ENCODE measurements around the gene PIK3R4. TPM values are rescaled to one million over a fixed set of nuclear protein-coding genes. Genes with fewer than 3 reads are reported as not detected.

Gene PIK3R4
- total RNA-seq, 4 donors from 2014 or later: 14.0 to 25.0 (median 17.7) TPM

DNA sequence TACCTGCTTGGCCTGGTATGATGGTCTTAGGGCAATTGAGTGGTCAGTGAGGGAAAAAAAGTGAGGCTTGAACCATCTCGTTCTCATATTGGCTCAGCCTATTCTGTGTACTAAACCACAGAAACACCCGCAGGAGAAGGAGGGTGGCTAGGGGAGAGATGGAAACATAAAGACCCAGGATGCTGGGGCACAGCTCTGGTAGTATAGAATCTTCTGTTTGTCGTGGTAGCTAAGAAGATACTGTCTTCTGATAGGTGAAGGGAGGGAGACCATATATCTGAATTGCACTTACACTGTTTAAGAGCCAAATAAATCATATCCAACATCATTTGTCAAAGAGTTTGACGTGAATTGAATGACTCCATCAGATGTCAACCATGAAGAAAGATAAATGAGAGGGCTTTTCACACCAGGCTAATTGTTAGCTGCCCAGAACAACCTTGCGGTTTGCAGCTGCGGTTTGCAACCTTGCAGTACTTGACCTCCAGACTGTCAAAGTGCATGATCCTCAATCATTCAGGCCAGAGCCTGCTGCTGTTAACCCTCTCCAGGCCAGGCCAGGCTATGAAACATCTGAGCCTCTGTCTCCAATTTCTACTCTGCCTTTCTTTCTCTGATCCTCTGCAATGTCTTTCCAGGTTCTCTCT is 40.9 kb upstream of the PIK3R4 start:
- DNase-seq: no peak
- H3K27ac ChIP-seq: no peak overlapping the region
- no peak for ATAC-seq
- no peaks in the 10 kb centered on the region for H3K36me3 ChIP-seq
- TF ChIP-seq, protein P1, sequence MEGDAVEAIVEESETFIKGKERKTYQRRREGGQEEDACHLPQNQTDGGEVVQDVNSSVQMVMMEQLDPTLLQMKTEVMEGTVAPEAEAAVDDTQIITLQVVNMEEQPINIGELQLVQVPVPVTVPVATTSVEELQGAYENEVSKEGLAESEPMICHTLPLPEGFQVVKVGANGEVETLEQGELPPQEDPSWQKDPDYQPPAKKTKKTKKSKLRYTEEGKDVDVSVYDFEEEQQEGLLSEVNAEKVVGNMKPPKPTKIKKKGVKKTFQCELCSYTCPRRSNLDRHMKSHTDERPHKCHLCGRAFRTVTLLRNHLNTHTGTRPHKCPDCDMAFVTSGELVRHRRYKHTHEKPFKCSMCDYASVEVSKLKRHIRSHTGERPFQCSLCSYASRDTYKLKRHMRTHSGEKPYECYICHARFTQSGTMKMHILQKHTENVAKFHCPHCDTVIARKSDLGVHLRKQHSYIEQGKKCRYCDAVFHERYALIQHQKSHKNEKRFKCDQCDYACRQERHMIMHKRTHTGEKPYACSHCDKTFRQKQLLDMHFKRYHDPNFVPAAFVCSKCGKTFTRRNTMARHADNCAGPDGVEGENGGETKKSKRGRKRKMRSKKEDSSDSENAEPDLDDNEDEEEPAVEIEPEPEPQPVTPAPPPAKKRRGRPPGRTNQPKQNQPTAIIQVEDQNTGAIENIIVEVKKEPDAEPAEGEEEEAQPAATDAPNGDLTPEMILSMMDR (IDR thresholded peaks at IDR 0.05 in 4 of 5, conservative IDR thresholded peaks at IDR 0.05 in 1 of 5): no peak
- TF ChIP-seq POLR2A (IDR thresholded peaks at IDR 0.05): no peak
- no peaks in the 10 kb centered on the region for H3K27me3 ChIP-seq
- intact Hi-C loops (cut with DNase I; ENCODE audit: low total_unique reads): no loop called here
- no peak overlapping the region for H3K4me3 ChIP-seq
- no peaks in the 10 kb centered on the region for H3K9me3 ChIP-seq
- in situ Hi-C loops (cut with MboI; ENCODE audit: low sequenced_read_pairs in 4 of 4): no loop called here
- no peaks in the 10 kb centered on the region for H3K4me1 ChIP-seq

DNA sequence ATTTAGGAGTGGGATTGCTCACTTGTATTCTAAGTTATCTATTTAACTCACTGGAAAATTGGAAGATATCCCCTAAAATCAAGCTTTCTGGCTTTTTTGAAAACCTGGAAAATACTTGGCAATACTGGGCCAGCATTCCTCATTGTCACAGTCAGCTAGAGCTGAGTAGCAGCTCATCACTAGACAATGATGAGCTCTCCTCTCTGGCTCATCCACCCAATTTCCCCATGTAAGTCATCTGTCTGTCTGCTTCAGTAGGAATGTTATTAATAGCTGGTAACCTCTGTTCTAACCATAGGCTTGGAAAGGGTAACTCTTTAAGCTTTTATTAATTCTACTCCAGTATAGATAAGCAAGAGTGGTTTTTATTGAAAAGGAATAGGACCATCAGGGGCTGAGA is 39.7 kb upstream of the PIK3R4 start:
- DNase-seq (no peak), ATAC-seq (no peak)
- Histone ChIP-seq H3K4me1 (no peaks in the 10 kb centered on the region), H3K27me3 (no peaks in the 10 kb centered on the region), H3K36me3 (no peaks in the 10 kb centered on the region), H3K4me3 (no peak overlapping the region), H3K27ac (no peak overlapping the region), H3K9me3 (no peaks in the 10 kb centered on the region)
- TF ChIP-seq POLR2A (IDR thresholded peaks at IDR 0.05): no peak
- TF ChIP-seq, protein P1 (IDR thresholded peaks at IDR 0.05 in 4 of 5, conservative IDR thresholded peaks at IDR 0.05 in 1 of 5): no peak
- intact Hi-C loops (cut with DNase I; ENCODE audit: low total_unique reads): no loop called here
- in situ Hi-C loops (cut with MboI; ENCODE audit: low sequenced_read_pairs in 4 of 4): no loop called here

- Histone ChIP-seq H3K4me1 (no peaks in the 10 kb centered on the region), H3K27ac (no peak overlapping the region), H3K9me3 (no peaks in the 10 kb centered on the region), H3K4me3 (no peak overlapping the region), H3K27me3 (no peaks in the 10 kb centered on the region), H3K36me3 (no peaks in the 10 kb centered on the region)
- TF ChIP-seq, protein P1 (IDR thresholded peaks at IDR 0.05 in 4 of 5, conservative IDR thresholded peaks at IDR 0.05 in 1 of 5): no peak
- TF ChIP-seq POLR2A (IDR thresholded peaks at IDR 0.05): no peak
- DNase-seq (no peak), ATAC-seq (no peak)
- in situ Hi-C loops (cut with MboI; ENCODE audit: low sequenced_read_pairs in 4 of 4) (no loop called here), intact Hi-C loops (cut with DNase I; ENCODE audit: low total_unique reads) (no loop called here)
Observed at GRCh38 chr3:130783629-130784028, 37.0 kb upstream of the PIK3R4 start.

- in situ Hi-C loops (cut with MboI; ENCODE audit: low sequenced_read_pairs in 4 of 4) (no loop called here), intact Hi-C loops (cut with DNase I; ENCODE audit: low total_unique reads) (no loop called here)
- H3K36me3 ChIP-seq: no peaks in the 10 kb centered on the region
- no peaks in the 10 kb centered on the region for H3K4me1 ChIP-seq
- TF ChIP-seq, protein P1 (IDR thresholded peaks at IDR 0.05 in 4 of 5, conservative IDR thresholded peaks at IDR 0.05 in 1 of 5): no peak
- TF ChIP-seq POLR2A (IDR thresholded peaks at IDR 0.05): no peak
- no peaks in the 10 kb centered on the region for H3K9me3 ChIP-seq
- H3K27me3 ChIP-seq: no peaks in the 10 kb centered on the region
- H3K4me3 ChIP-seq: no peak overlapping the region
- DNase-seq (no peak), ATAC-seq (no peak)
- no peak overlapping the region for H3K27ac ChIP-seq
Observed at GRCh38 chr3:130779486-130779885, 32.9 kb upstream of the PIK3R4 start.

DNA sequence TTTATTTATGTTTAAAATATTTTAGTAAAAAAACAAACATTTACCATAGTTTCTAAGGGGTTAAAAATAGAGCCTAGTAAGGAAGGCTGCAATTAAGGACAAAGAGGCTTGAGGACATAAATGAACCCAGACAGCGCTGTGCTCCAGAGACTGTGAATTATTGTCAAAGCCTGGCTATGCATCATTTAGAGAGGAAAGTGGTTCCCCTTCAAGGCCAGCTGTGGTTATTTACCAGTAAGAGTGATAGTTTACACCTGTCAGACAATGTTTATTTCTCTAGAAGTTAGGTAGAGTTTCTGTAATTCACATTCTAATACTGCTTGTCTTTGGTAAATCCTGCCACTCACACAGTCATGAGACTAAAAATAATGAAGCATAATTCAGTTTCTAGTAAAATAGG is 32.4 kb upstream of the PIK3R4 start:
- H3K4me1 ChIP-seq: no peaks in the 10 kb centered on the region
- no peak for DNase-seq
- no peak overlapping the region for H3K4me3 ChIP-seq
- in situ Hi-C loops (cut with MboI; ENCODE audit: low sequenced_read_pairs in 4 of 4) (no loop called here), intact Hi-C loops (cut with DNase I; ENCODE audit: low total_unique reads) (no loop called here)
- H3K9me3 ChIP-seq: no peaks in the 10 kb centered on the region
- no peak for TF ChIP-seq POLR2A (IDR thresholded peaks at IDR 0.05)
- TF ChIP-seq, protein P1 (IDR thresholded peaks at IDR 0.05 in 4 of 5, conservative IDR thresholded peaks at IDR 0.05 in 1 of 5): no peak
- H3K36me3 ChIP-seq: no peaks in the 10 kb centered on the region
- no peaks in the 10 kb centered on the region for H3K27me3 ChIP-seq
- ATAC-seq: no peak
- no peak overlapping the region for H3K27ac ChIP-seq
